Astrocyte (in vitro differentiated cells and primary cell): ENCODE measurements around the gene NF2.

Experiments
- CTCF ChIP-seq: IDR thresholded peaks from 2 replicates; pipeline ENCODE4 v1.5.1; 2011; ENCODE audit warnings: low read depth, mild to moderate bottlenecking, inconsistent platforms, low read length, moderate library complexity; ENCODE audit not compliant: insufficient read depth
- EZH2 ChIP-seq: IDR thresholded peaks from 2 replicates; pipeline ENCODE4 v1.6.1; 2012; ENCODE audit warnings: mild to moderate bottlenecking, low read length, inconsistent platforms; ENCODE audit not compliant: insufficient read depth

GRCh38 chr22:29703569-29704195 is 100.2 kb downstream of the NF2 start:
- TF ChIP-seq CTCF (no peak), EZH2 (no peak)
